ENCODE results near the gene ULK4. TPM values are rescaled to one million over a fixed set of nuclear protein-coding genes. Genes with fewer than 3 reads are reported as not detected.

ULK4 gene
- total RNA-seq, 1 experiment from 2014 or later: 6.3 TPM

- H3K4me1 ChIP-seq (ENCODE audit: control insufficient read depth in 1 of 2, insufficient read depth in 2 of 2, low read length in 2 of 2): no peaks in the 10 kb centered on the region
- no peak overlapping the region for H3K4me3 ChIP-seq (replicated peaks in 1 of 2; ENCODE audit: low read depth in 1 of 2, low read length in 2 of 2)
- H3K36me3 ChIP-seq (ENCODE audit: control insufficient read depth in 1 of 2, insufficient read depth in 2 of 2, low read length in 2 of 2): no peaks in the 10 kb centered on the region
- ChIA-PET CTCF (no interaction called here), POLR2A (no interaction called here), RAD21 (ENCODE audit: low non-redundant PET in 1 of 2, low total read pairs in 2 of 2, uncharacterized antibody in 2 of 2, unreplicated experiment in 2 of 2) (no interaction called here)
- DNase-seq (ENCODE audit: low read depth, low spot score): no peak
- H3K79me2 ChIP-seq (ENCODE audit: insufficient read depth, low read length): no peaks in the 10 kb centered on the region
- TF ChIP-seq EGR1 (IDR thresholded peaks at IDR 0.05; ENCODE audit: low read depth): no peak
- no peak for TF ChIP-seq RAD21 (IDR thresholded peaks at IDR 0.05; ENCODE audit: low read depth)
- TF ChIP-seq ELF1 (IDR thresholded peaks at IDR 0.05; ENCODE audit: borderline replicate concordance, low read depth): no peak
- no peak for TF ChIP-seq ZFX (IDR thresholded peaks at IDR 0.05)
- TF ChIP-seq SIN3A (IDR thresholded peaks at IDR 0.05; ENCODE audit: low read depth): no peak
- no peak for TF ChIP-seq CEBPB (IDR thresholded peaks at IDR 0.05; ENCODE audit: low read depth)
- no peak for TF ChIP-seq POLR2AphosphoS5 (IDR thresholded peaks at IDR 0.05; ENCODE audit: low read depth, low read length)
- no peak for TF ChIP-seq MAX (IDR thresholded peaks at IDR 0.05)
- no peak for TF ChIP-seq POLR2A (IDR thresholded peaks at IDR 0.05; ENCODE audit: borderline replicate concordance, extremely low read depth, insufficient read depth, insufficient read length)
- TF ChIP-seq, protein P1, sequence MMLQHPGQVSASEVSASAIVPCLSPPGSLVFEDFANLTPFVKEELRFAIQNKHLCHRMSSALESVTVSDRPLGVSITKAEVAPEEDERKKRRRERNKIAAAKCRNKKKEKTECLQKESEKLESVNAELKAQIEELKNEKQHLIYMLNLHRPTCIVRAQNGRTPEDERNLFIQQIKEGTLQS (IDR thresholded peaks at IDR 0.05): no peak
- no peak for TF ChIP-seq CTCF (IDR thresholded peaks at IDR 0.05 in 2 of 3, conservative IDR thresholded peaks at IDR 0.05 in 1 of 3; ENCODE audit: borderline replicate concordance in 1 of 3, insufficient read depth in 1 of 3, low read depth in 2 of 3, low read length in 2 of 3)
- no peak for TF ChIP-seq CBX3 (IDR thresholded peaks at IDR 0.05; ENCODE audit: low read depth)
- no peak for TF ChIP-seq FOSL1 (IDR thresholded peaks at IDR 0.05; ENCODE audit: low read depth)
- no peak for TF ChIP-seq EZH2 (IDR thresholded peaks at IDR 0.05)
- no peak for TF ChIP-seq SRF (IDR thresholded peaks at IDR 0.05; ENCODE audit: low read depth)
- no peak for TF ChIP-seq ZNF274 (IDR thresholded peaks at IDR 0.05; ENCODE audit: low read depth, low read length)
- TF ChIP-seq EZH2phosphoT487 (IDR thresholded peaks at IDR 0.05; ENCODE audit: borderline replicate concordance): no peak
- no peak for TF ChIP-seq REST (IDR thresholded peaks at IDR 0.05; ENCODE audit: low read depth)
- no peak for TF ChIP-seq ZBTB33 (IDR thresholded peaks at IDR 0.05; ENCODE audit: extremely low read depth, insufficient replicate concordance, low read length)
- TF ChIP-seq JUND (IDR thresholded peaks at IDR 0.05): no peak
- H4K20me1 ChIP-seq (ENCODE audit: insufficient read depth): no peaks in the 10 kb centered on the region
- no peaks in the 10 kb centered on the region for H3K9me2 ChIP-seq (ENCODE audit: insufficient read depth)
- BruUV-seq (replicated peaks): no TSS peak
- intact Hi-C loops (cut with micrococcal nuclease): no loop called here
- H3K4me2 ChIP-seq (ENCODE audit: low read length): no peak overlapping the region
- no peak overlapping the region for H2AFZ ChIP-seq (ENCODE audit: low read depth, low read length, poor library complexity, severe bottlenecking)
- H3K27me3 ChIP-seq (ENCODE audit: insufficient read depth, low read length): no peaks in the 10 kb centered on the region
- no peak for ATAC-seq
- no peak overlapping the region for H3K9ac ChIP-seq (ENCODE audit: low read length)
- H3K27ac ChIP-seq (ENCODE audit: low read depth, low read length): no peak overlapping the region
- no peaks in the 10 kb centered on the region for H3K9me3 ChIP-seq (ENCODE audit: control insufficient read depth in 1 of 2, insufficient read depth in 1 of 2, low read depth in 1 of 2, low read length in 2 of 2)
Observed at GRCh38 chr3:41674449-41674848, 287.5 kb downstream of the ULK4 start.
